Smooth muscle cell of the brain vasculature (primary cell): ENCODE data around the gene SLC35A3.
"Not testable (repeated sequence)": the region's sequence is repeated elsewhere in the genome, so short reads cannot be mapped to it uniquely, and the experiment has no call there.

Source experiments
- DNase-seq: peaks from one replicate; pipeline ENCODE4 v3.0.0-alpha.2; 2012; ENCODE audit warnings: low read depth, low spot score

SLC35A3 gene

DNA sequence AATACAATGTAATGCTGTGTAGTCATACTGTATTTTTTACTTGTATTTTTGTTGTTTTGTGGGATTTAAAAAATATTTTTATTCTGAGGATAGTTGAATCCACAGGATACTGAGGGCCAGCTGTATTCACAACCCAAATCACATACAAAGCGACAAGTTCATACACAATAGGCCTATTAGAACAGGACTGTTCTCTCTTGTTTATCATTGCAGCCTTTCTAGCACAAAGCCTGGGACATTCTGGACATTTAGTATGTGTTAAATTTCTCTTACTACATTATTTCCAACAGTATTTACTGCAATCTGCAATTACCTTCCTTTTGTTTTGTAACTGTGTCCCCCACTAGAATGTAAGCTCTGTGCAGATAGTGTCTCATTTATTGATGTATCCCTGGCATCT lies 65.4 kb downstream of the SLC35A3 start:
- DNase-seq: no peak

- no peak for DNase-seq
Measured at GRCh38 chr1:100036718-100037655, 67.2 kb downstream of the SLC35A3 start.

DNA sequence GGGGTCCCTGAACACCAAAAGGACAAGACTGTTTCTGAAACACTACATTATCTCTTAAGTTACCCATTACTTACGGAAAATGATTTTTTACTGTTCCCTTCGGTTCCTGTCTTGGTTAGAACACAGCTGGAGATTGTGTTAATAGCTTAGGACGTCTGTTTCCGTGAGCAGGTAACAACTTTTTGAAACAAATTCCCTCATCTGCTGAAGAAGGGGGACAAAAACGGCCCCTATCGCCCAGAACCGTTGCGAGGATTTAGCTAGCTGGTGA lies 67.8 kb downstream of the SLC35A3 start:
- no peak for DNase-seq

DNA sequence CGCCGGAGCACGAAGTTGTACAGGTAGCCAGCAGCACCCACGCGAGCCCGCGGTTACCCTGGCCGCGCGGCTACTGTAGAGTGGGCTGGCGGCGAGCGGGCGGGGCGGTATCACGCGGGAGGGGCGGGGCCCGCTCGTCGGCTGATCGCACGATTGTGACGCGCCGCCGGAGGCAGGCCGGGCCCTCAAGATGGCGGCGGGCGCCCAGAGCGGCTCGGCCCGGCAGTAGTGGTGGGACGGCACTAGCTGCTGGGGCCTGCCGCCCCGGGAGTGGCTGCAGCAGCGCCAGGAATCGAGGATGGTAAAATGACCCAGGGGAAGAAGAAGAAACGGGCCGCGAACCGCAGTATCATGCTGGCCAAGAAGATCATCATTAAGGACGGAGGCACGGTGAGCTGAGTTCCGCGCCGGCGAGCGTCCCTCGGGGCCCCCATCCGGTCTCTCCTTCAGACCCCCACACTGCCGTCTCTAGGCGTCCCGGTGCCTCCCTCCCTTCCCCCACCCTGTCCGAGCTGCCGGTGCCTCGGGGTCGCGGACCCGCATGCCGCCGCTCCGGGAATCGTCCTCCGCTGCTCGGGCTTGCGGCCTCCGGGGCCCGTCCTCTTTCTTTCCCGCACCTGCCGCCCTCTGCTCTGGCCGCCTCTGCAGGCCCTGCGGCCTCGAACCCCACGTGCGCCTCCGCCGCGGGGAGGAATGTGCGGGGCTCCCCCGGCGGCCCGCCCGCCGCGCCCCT lies 68.3 kb downstream of the SLC35A3 start:
- peak; percentile 37 for DNase-seq

GRCh38 chr1:100038660-100039287 lies 69.0 kb downstream of the SLC35A3 start:
- DNase-seq: no peak

- DNase-seq: no peak
Measured at GRCh38 chr1:100039591-100039990, 69.8 kb downstream of the SLC35A3 start.

- DNase-seq: no peak
Measured at GRCh38 chr1:100045206-100045605, 75.4 kb downstream of the SLC35A3 start.

- not testable (repeated sequence) for DNase-seq
Measured at GRCh38 chr1:100047235-100047708, 77.5 kb downstream of the SLC35A3 start.

DNA sequence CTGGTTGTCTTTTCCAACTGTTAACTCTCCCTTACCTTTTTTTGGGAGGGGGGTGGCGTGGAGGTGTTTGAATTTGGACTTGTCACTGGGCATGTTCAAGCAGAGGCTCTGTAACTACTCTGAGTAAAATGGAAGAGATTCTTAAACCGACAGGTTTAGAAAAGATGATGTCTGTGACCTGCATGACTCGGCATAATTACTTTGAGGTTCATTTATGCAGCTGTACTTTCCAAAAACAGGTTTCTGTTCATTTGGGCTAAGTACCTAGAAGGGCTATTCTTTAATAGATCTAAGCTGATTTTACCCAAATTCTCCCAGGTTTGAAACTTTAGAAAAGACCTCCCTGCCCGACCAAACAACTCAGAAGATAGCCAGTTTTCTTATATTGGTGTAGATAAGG lies 80.3 kb downstream of the SLC35A3 start:
- no peak for DNase-seq

DNA sequence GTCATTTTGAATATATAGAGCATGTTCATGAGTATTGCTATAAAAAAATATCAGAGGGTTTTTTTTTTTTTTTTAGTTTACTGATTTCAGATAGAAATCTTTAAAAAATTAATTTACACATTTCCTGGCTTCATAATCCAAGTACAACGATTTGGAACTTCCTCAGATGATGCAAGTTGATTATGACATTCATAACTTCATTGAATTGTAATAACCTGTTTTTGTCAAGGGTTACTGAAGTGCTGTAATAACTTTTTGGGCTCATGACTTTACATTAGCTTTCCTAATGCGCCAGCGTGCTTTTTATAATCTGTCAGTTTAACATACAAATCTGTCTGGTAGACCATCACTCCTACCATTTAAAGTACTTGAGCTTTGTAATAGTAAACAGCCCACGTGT lies 81.6 kb downstream of the SLC35A3 start:
- DNase-seq: no peak

- DNase-seq: no peak
Measured at GRCh38 chr1:100051893-100052292, 82.1 kb downstream of the SLC35A3 start.

DNA sequence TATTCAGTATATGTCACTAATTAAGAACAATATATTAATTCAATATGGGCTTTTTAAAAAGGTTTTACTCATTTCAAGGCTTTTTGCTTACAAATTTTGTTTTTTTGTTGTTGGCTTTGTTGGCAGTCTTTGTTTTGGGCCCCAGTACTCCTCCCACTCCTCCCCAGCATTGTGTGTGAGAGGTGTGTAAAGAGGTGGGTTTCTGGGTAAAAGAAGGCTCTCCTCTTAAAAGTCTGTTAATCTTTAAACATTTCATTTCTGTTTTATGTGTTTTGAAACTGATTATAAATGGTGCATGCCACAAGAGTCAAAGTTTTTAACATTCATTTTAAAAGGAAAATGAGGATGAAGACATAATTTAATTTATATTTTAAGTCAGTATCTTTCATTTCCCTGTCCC lies 83.3 kb downstream of the SLC35A3 start:
- DNase-seq: no peak

GRCh38 chr1:100053727-100054126 lies 83.9 kb downstream of the SLC35A3 start:
- DNase-seq: no peak

GRCh38 chr1:100061681-100062080 lies 91.9 kb downstream of the SLC35A3 start:
- DNase-seq: no peak

GRCh38 chr1:100065183-100065968 lies 95.6 kb downstream of the SLC35A3 start:
- DNase-seq: no peak

GRCh38 chr1:100065969-100066227 lies 96.1 kb downstream of the SLC35A3 start:
- no peak for DNase-seq

GRCh38 chr1:100070201-100070939 lies 100.6 kb downstream of the SLC35A3 start:
- DNase-seq: no peak

GRCh38 chr1:100073531-100073930 lies 103.7 kb downstream of the SLC35A3 start:
- DNase-seq: no peak

DNA sequence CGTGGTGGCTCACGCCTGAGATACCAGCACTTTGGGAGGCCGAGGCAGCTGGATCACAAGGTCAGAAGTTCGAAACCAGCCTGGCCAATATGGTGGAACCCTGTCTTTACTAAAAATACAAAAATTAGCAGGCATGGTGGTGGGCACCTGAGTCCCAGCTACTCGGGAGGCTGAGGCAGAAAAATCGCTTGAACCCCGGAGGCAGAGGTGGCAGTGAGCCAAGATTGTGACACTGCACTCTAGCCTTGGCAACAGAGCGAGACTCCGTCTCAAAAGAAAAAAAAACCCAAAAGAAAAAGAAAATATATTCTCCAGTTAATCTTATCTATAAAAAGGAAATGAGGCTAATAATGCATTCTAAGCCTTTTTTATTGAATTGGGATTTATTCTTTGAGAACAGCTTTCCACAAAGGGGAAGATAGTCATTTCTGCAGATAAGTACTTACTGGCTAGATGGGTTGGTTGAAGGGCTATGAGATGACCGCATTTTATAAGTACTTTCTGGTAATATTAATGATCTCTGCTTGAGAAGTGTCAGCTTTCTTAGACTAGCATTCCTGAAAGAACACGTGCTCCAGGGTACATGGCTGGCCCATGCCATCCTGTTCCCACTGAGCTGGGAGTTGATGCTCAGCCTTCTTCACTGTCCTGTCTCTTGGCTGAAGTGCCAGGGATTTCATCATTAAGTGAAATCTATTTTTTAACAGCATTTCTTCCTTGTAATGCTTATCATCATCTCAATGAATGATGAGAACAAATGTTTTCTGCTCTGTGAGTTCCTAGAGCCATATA lies 105.0 kb downstream of the SLC35A3 start:
- DNase-seq: no peak

DNA sequence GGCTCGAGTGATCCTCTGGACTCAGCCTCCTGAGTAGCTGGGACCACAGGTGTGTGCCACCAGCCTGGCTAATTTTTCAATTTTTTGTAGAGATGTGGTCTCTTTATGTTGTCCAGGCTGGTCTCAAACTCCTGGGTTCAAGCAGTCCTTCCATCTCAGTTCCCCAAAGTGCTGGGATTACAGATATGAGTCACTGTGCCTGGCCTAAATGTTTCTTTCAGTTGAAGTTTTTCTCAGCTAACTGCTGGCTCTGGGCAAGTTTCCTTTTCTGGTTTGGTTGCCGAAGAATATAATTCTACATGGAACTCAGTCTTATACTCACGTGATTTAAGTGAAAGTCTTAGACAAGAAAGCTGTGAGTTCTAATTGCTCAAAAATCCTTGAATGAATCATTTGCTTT lies 106.0 kb downstream of the SLC35A3 start:
- no peak for DNase-seq
